Panc1 (cell line): ENCODE results near the gene MEI4. TPM values are rescaled to one million over a fixed set of nuclear protein-coding genes. Genes with fewer than 3 reads are reported as not detected.

Experiments used
- ATAC-seq: fragments of 200-7000 bp; cut with Tn5 transposase; 2 replicates; pipeline ENCODE4 v1.9.1; 2020; ENCODE audit warnings: mild to moderate bottlenecking, moderate library complexity
- BruUV-seq: library from RNA; stranded (reverse); fragments of 400-500 nt; replicated peaks from 2 replicates; lab custom pipeline; 2021; lab: Mats Ljungman, UMichigan
- CTCF ChIA-PET: fragments of 300-600 bp; sonication (Branson Sonifier 250); formaldehyde crosslinking; loops from one replicate; lab custom pipeline; 2022; ENCODE audit warnings: antibody characterized with exemption; lab: Charles Lee
- POLR2A ChIA-PET: fragments of 300-600 bp; sonication (Branson Sonifier 250); formaldehyde crosslinking; loops from one replicate; lab custom pipeline; 2022; ENCODE audit warnings: antibody characterized with exemption; lab: Charles Lee
- DNase-seq: peaks from one replicate; pipeline ENCODE4 v3.0.0-alpha.2; 2010; ENCODE audit warnings: low read depth, low spot score
- H3K27ac ChIP-seq: 2 replicates; pipeline ENCODE4 v1.5.1; 2011; ENCODE audit warnings: mild to moderate bottlenecking, low read length, inconsistent platforms
- H3K27me3 ChIP-seq: fragments of 200-500 bp; sonication (Bioruptor generic); 2 replicates; pipeline ENCODE4 v1.6.0; 2014; ENCODE audit warnings: low read length, inconsistent platforms; ENCODE audit not compliant: control insufficient read depth, insufficient read depth
- H3K36me3 ChIP-seq: fragments of 200-500 bp; sonication (Bioruptor generic); 2 replicates; pipeline ENCODE4 v1.5.1; 2014; ENCODE audit warnings: inconsistent platforms, mild to moderate bottlenecking, low read length, moderate library complexity; ENCODE audit not compliant: control insufficient read depth, insufficient read depth
- H3K4me1 ChIP-seq: 2 replicates; pipeline ENCODE4 v1.5.1; 2011; ENCODE audit warnings: inconsistent platforms, mild to moderate bottlenecking, low read length, moderate library complexity; ENCODE audit not compliant: control insufficient read depth, insufficient read depth
- H3K4me3 ChIP-seq, 2 experiments: 2 replicates each; pipeline ENCODE4 v1.5.1; 2011 to 2012; ENCODE audit warnings: low read depth in 2 of 2, low read length in 2 of 2, mild to moderate bottlenecking in 2 of 2, inconsistent platforms in 1 of 2, moderate library complexity in 1 of 2
- H3K9me3 ChIP-seq: fragments of 200-500 bp; sonication (Bioruptor generic); 2 replicates; pipeline ENCODE4 v1.5.1; 2014; ENCODE audit warnings: low read depth, mild to moderate bottlenecking, inconsistent platforms, low read length, moderate library complexity; ENCODE audit not compliant: control insufficient read depth, insufficient read depth
- CTCF ChIP-seq: fragments of 450-650 bp; IDR thresholded peaks from 2 replicates; pipeline ENCODE4 v1.5.1; 2017; ENCODE audit warnings: mild to moderate bottlenecking
- POLR2AphosphoS5 ChIP-seq: IDR thresholded peaks from 2 replicates; pipeline ENCODE4 v1.6.1; 2012; ENCODE audit warnings: mild to moderate bottlenecking, low read depth, low read length, moderate library complexity
- REST ChIP-seq, 2 experiments: IDR thresholded peaks; 2 replicates each; pipeline ENCODE4 v1.6.1; 2011 to 2012; ENCODE audit warnings: low read depth in 2 of 2, control low read depth in 1 of 2, low read length in 1 of 2, mild to moderate bottlenecking in 1 of 2, moderate library complexity in 1 of 2; ENCODE audit not compliant: insufficient read depth in 1 of 2
- SIN3A ChIP-seq: IDR thresholded peaks from 2 replicates; pipeline ENCODE4 v1.6.1; 2012; ENCODE audit warnings: low read depth, mild to moderate bottlenecking, low read length, moderate library complexity, borderline replicate concordance; ENCODE audit not compliant: insufficient read depth
- TCF7L2 ChIP-seq: IDR thresholded peaks from 2 replicates; pipeline ENCODE4 v1.6.1; 2011; ENCODE audit warnings: mild to moderate bottlenecking, low read depth, low read length, inconsistent platforms
- in situ Hi-C: cut with HindIII; loops from 2 replicates; pipeline ENCODE4 v1.10.0; 2016; ENCODE audit warnings: low sequenced_read_pairs, low pct_unique_long_range_greater_than_20kb
- intact Hi-C: fragments of 100-400 bp; cut with micrococcal nuclease; formaldehyde crosslinking; loops from one replicate; pipeline ENCODE4 v1.10.0; 2022; ENCODE audit not compliant: unreplicated experiment
- total RNA-seq: library from RNA; stranded (reverse); gene quantifications from one replicate; pipeline ENCODE4 v1.2.1, GENCODE V29; 2021; ENCODE audit not compliant: unreplicated experiment

Gene MEI4
- total RNA-seq, 1 experiment from 2014 or later = 0.05 TPM

- H3K27ac ChIP-seq = no peak overlapping the region
- CTCF ChIA-PET = no interaction called here
- TF ChIP-seq SIN3A = no peak
- TF ChIP-seq REST (IDR thresholded peaks at IDR 0.05; ENCODE audit: insufficient read depth in 1 of 2, low read depth in 2 of 2, low read length in 1 of 2) = no peak
- no peak for TF ChIP-seq POLR2AphosphoS5
- no peak for TF ChIP-seq TCF7L2
- no peak for TF ChIP-seq CTCF
- no peaks in the 10 kb centered on the region for H3K27me3 ChIP-seq
- intact Hi-C loops = no loop called here
- H3K4me1 ChIP-seq = no peaks in the 10 kb centered on the region
- in situ Hi-C loops = no loop called here
- ATAC-seq (no peak), DNase-seq (no peak)
- no peaks in the 10 kb centered on the region for H3K36me3 ChIP-seq
- POLR2A ChIA-PET = no interaction called here
- BruUV-seq = no TSS peak
- H3K4me3 ChIP-seq = no peak overlapping the region
- H3K9me3 ChIP-seq = no peaks in the 10 kb centered on the region
Measured at GRCh38 chr6:77666846-77667245, 14.0 kb downstream of the MEI4 start.

GRCh38 chr6:77669913-77670312 is 17.1 kb downstream of the MEI4 start:
- ATAC-seq (no peak), DNase-seq (no peak)
- TF ChIP-seq SIN3A (no peak), REST (IDR thresholded peaks at IDR 0.05; ENCODE audit: insufficient read depth in 1 of 2, low read depth in 2 of 2, low read length in 1 of 2) (peak in 1 of 2 experiments; percentile 45; a peak in 1 of 4 replicates)
- H3K27me3 ChIP-seq = no peaks in the 10 kb centered on the region
- H3K27ac ChIP-seq = no peak overlapping the region
- H3K4me1 ChIP-seq = no peaks in the 10 kb centered on the region
- CTCF ChIA-PET = no interaction called here
- POLR2A ChIA-PET = no interaction called here
- no peaks in the 10 kb centered on the region for H3K9me3 ChIP-seq
- no TSS peak for BruUV-seq
- in situ Hi-C loops (no loop called here), intact Hi-C loops (no loop called here)
- no peak overlapping the region for H3K4me3 ChIP-seq
- no peaks in the 10 kb centered on the region for H3K36me3 ChIP-seq
